ENCODE results near the gene SUPT20HL2.

DNA sequence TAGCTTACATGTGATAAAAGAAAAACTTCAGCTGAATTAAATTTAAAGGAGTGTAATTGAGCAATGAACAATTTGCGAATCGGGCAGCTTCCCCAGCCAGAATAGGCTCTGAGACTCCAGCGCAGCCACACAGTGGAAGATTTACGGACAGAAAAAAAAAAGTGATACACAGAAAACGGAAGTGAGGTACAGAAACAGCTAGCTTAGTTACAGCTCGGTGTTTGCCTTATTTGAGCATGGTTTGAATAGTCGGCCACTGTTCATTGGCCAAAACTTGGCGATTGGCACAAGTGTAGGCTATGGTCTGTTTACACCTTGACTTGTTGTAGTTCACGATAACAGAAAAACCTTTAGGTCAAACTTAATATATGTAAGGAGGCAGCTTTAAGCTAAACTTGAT is 29.9 kb upstream of the SUPT20HL2 start:
- TF ChIP-seq POLR2A (IDR thresholded peaks at IDR 0.05), result no peak
- TF ChIP-seq, protein P1, sequence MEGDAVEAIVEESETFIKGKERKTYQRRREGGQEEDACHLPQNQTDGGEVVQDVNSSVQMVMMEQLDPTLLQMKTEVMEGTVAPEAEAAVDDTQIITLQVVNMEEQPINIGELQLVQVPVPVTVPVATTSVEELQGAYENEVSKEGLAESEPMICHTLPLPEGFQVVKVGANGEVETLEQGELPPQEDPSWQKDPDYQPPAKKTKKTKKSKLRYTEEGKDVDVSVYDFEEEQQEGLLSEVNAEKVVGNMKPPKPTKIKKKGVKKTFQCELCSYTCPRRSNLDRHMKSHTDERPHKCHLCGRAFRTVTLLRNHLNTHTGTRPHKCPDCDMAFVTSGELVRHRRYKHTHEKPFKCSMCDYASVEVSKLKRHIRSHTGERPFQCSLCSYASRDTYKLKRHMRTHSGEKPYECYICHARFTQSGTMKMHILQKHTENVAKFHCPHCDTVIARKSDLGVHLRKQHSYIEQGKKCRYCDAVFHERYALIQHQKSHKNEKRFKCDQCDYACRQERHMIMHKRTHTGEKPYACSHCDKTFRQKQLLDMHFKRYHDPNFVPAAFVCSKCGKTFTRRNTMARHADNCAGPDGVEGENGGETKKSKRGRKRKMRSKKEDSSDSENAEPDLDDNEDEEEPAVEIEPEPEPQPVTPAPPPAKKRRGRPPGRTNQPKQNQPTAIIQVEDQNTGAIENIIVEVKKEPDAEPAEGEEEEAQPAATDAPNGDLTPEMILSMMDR (IDR thresholded peaks at IDR 0.05), result no peak
